ENCODE results near the gene FHIT.

- TF ChIP-seq POLR2A (IDR thresholded peaks at IDR 0.05) = no peak
- TF ChIP-seq CTCF (IDR thresholded peaks at IDR 0.05) = no peak
Measured at GRCh38 chr3:59904296-59904695, 1347.0 kb downstream of the FHIT start.

Data from ovary (tissue), 3 donors.